Measurements from ENCODE around the gene HS3ST3B1.

The HS3ST3B1 gene

GRCh38 chr17:14303343-14304221 is 2.7 kb downstream of the HS3ST3B1 start:
- DNase-seq, result peak in 1 of 3 donors; percentile 18

GRCh38 chr17:14304222-14304772 is 3.4 kb downstream of the HS3ST3B1 start:
- peak in 1 of 3 donors; percentile 8 for DNase-seq

GRCh38 chr17:14304773-14305517 is 4.1 kb downstream of the HS3ST3B1 start:
- DNase-seq, result peak; percentile 36 to 50 (median 47)

- no peak for DNase-seq
Observed at GRCh38 chr17:14305785-14306496, 5.1 kb downstream of the HS3ST3B1 start.

- no peak for DNase-seq
Observed at GRCh38 chr17:14306596-14306995, 5.7 kb downstream of the HS3ST3B1 start.

- no peak for DNase-seq
Observed at GRCh38 chr17:14307560-14308024, 6.7 kb downstream of the HS3ST3B1 start.

- no peak for DNase-seq
Observed at GRCh38 chr17:14308636-14308964, 7.7 kb downstream of the HS3ST3B1 start.

- DNase-seq, result peak; percentile 87 to 95 (median 93)
Observed at GRCh38 chr17:14308965-14309879, 8.3 kb downstream of the HS3ST3B1 start.

GRCh38 chr17:14310101-14310500 is 9.2 kb downstream of the HS3ST3B1 start:
- DNase-seq, result no peak

GRCh38 chr17:14310605-14311004 is 9.7 kb downstream of the HS3ST3B1 start:
- DNase-seq, result peak; percentile 52 to 76 (median 54)

- DNase-seq, result no peak
Observed at GRCh38 chr17:14311186-14311705, 10.4 kb downstream of the HS3ST3B1 start.

- DNase-seq, result peak; percentile 89 to 94 (median 93)
Observed at GRCh38 chr17:14311981-14312380, 11.1 kb downstream of the HS3ST3B1 start.

GRCh38 chr17:14312522-14312921 is 11.6 kb downstream of the HS3ST3B1 start:
- no peak for DNase-seq

GRCh38 chr17:14316126-14316832 is 15.4 kb downstream of the HS3ST3B1 start:
- DNase-seq, result no peak

GRCh38 chr17:14317383-14317782 is 16.5 kb downstream of the HS3ST3B1 start:
- DNase-seq, result no peak

- DNase-seq, result no peak
Observed at GRCh38 chr17:14318109-14318917, 17.4 kb downstream of the HS3ST3B1 start.

GRCh38 chr17:14318918-14319205 is 18.0 kb downstream of the HS3ST3B1 start:
- DNase-seq, result no peak

GRCh38 chr17:14320098-14320497 is 19.2 kb downstream of the HS3ST3B1 start:
- no peak for DNase-seq

- no peak for DNase-seq
Observed at GRCh38 chr17:14320734-14321475, 20.0 kb downstream of the HS3ST3B1 start.
